Karpas-422 (cell line): ENCODE data around the gene OR11G2. TPM values are rescaled to one million over a fixed set of nuclear protein-coding genes. Genes with fewer than 3 reads are reported as not detected.
A peak's percentile ranks its signal among the peaks of the same experiment; 100 is the strongest.
"Not testable (repeated sequence)": the region's sequence is repeated elsewhere in the genome, so short reads cannot be mapped to it uniquely, and the experiment has no call there.

Experiments
- DNase-seq: peaks from one replicate; pipeline ENCODE4 v3.0.0-alpha.2; 2015
- H2AFZ ChIP-seq: fragments of 200-600 bp; sonication (generic); 2 replicates; pipeline ENCODE4 v1.6.1; 2014; ENCODE audit warnings: antibody characterized with exemption, low read length, mixed read lengths
- H3K27ac ChIP-seq: fragments of 200-600 bp; sonication (generic); 2 replicates; pipeline ENCODE4 v1.5.1; 2014; ENCODE audit warnings: mild to moderate bottlenecking, low read length, moderate library complexity
- H3K27me3 ChIP-seq: fragments of 200-600 bp; sonication (generic); 2 replicates; pipeline ENCODE4 v1.6.1; 2014; ENCODE audit warnings: low read length, mixed read lengths
- H3K36me3 ChIP-seq: fragments of 200-600 bp; sonication (generic); 2 replicates; pipeline ENCODE4 v1.6.1; 2014; ENCODE audit warnings: low read length, mixed read lengths; ENCODE audit not compliant: insufficient read depth
- H3K4me1 ChIP-seq: fragments of 200-600 bp; sonication (generic); 2 replicates; pipeline ENCODE4 v1.6.1; 2014; ENCODE audit warnings: mild to moderate bottlenecking, low read length, mixed read lengths
- H3K4me2 ChIP-seq: fragments of 200-600 bp; sonication (generic); 2 replicates; pipeline ENCODE4 v1.6.1; 2014; ENCODE audit warnings: low read length, low read depth, mild to moderate bottlenecking; ENCODE audit not compliant: poor library complexity, severe bottlenecking
- H3K4me3 ChIP-seq: fragments of 200-600 bp; sonication (generic); 2 replicates; pipeline ENCODE4 v1.5.1; 2014; ENCODE audit warnings: mild to moderate bottlenecking, antibody characterized with exemption, low read length, mixed read lengths
- H3K79me2 ChIP-seq: fragments of 200-600 bp; sonication (generic); 2 replicates; pipeline ENCODE4 v1.6.1; 2014; ENCODE audit warnings: mild to moderate bottlenecking, low read length, mixed read lengths
- H3K9ac ChIP-seq: fragments of 200-600 bp; sonication (generic); 2 replicates; pipeline ENCODE4 v1.6.0; 2014; ENCODE audit warnings: low read length
- H3K9me2 ChIP-seq: fragments of 200-600 bp; sonication (generic), shearing (Covaris generic); replicated peaks from 2 replicates; pipeline ENCODE4 v1.6.0; 2014; ENCODE audit warnings: mild to moderate bottlenecking, low read length, moderate library complexity; ENCODE audit not compliant: insufficient read depth
- H3K9me3 ChIP-seq: fragments of 300-700, 200-600 bp; sonication (generic); 2 replicates; pipeline ENCODE4 v1.6.1; 2014; ENCODE audit warnings: low read length, mixed read lengths
- H4K20me1 ChIP-seq: fragments of 200-600 bp; sonication (generic); 2 replicates; pipeline ENCODE4 v1.6.1; 2014; ENCODE audit warnings: mild to moderate bottlenecking, antibody characterized with exemption, low read length, low read depth; ENCODE audit not compliant: insufficient read depth
- total RNA-seq: library from RNA; depleted of rRNA; stranded (reverse); fragments of >200 nt; shearing (Covaris generic); gene quantifications from 2 replicates; pipeline ENCODE4 v1.2.3, GENCODE V29; 2014; ENCODE audit warnings: low replicate concordance; rRNA removed

OR11G2 gene
- total RNA-seq, result not detected in 2 replicates

GRCh38 chr14:20190596-20190995 is at the start of gene OR11G2:
TSS of gene OR11G2 (plus strand) at chr14:20190896. CDS start at chr14:20197438, 6,542 bp downstream.
- H2AFZ ChIP-seq, result no peak within 1 kb of the TSS
- 0 out of 2 replicates have a peak, but pooled peaks cover 4% of the 10 kb centered on the region for H3K9me2 ChIP-seq
- no peak within 1 kb of the TSS for H3K4me2 ChIP-seq
- no peak within 1 kb of the TSS for H3K9ac ChIP-seq
- no peak within 1 kb of the TSS for H3K4me3 ChIP-seq
- no peaks in the 10 kb centered on the region for H3K36me3 ChIP-seq
- H3K9me3 ChIP-seq, result no peaks in the 10 kb centered on the region
- no peaks in the 10 kb centered on the region for H3K27me3 ChIP-seq
- H3K4me1 ChIP-seq, result no peaks in the 10 kb centered on the region
- DNase-seq, result no peak
- H3K27ac ChIP-seq, result no peak within 1 kb of the TSS
- H3K79me2 ChIP-seq, result no peaks in the 10 kb centered on the region
- no peaks in the 10 kb centered on the region for H4K20me1 ChIP-seq

- Histone ChIP-seq H3K36me3 (no peaks in the 10 kb centered on the region), H3K9ac (no peak overlapping the region), H3K4me1 (no peaks in the 10 kb centered on the region), H3K9me3 (no peaks in the 10 kb centered on the region), H3K27ac (no peak overlapping the region), H3K4me3 (no peak overlapping the region), H3K79me2 (no peaks in the 10 kb centered on the region), H3K4me2 (no peak overlapping the region), H4K20me1 (no peaks in the 10 kb centered on the region), H3K9me2 (peaks cover 4% of the 10 kb centered on the region), H3K27me3 (no peaks in the 10 kb centered on the region), H2AFZ (no peak overlapping the region; the same call in 1 of the 2 replicates)
- no peak for DNase-seq
Observed at GRCh38 chr14:20143911-20144310, 46.8 kb upstream of the OR11G2 start.

GRCh38 chr14:20144820-20145219 is 45.9 kb upstream of the OR11G2 start:
- H3K27me3 ChIP-seq, result no peaks in the 10 kb centered on the region
- no peak overlapping the region for H3K9ac ChIP-seq
- H3K4me1 ChIP-seq, result no peaks in the 10 kb centered on the region
- no peaks in the 10 kb centered on the region for H4K20me1 ChIP-seq
- no peak overlapping the region for H3K27ac ChIP-seq
- peaks cover 2% of the 10 kb centered on the region; the same call in 1 of the 2 replicates for H3K9me3 ChIP-seq
- no peak overlapping the region for H2AFZ ChIP-seq
- no peaks in the 10 kb centered on the region for H3K79me2 ChIP-seq
- H3K4me3 ChIP-seq, result no peak overlapping the region
- no peaks in the 10 kb centered on the region for H3K36me3 ChIP-seq
- DNase-seq, result no peak
- H3K9me2 ChIP-seq, result peaks cover 10% of the 10 kb centered on the region
- no peak overlapping the region for H3K4me2 ChIP-seq

- no peak overlapping the region for H2AFZ ChIP-seq
- 0 out of 2 replicates have a peak, but pooled peaks cover 4% of the 10 kb centered on the region for H3K9me2 ChIP-seq
Observed at GRCh38 chr14:20164462-20164861, 26.2 kb upstream of the OR11G2 start.

GRCh38 chr14:20167091-20167490 is 23.6 kb upstream of the OR11G2 start:
- no peak overlapping the region for H3K4me3 ChIP-seq
- H2AFZ ChIP-seq, result no peak overlapping the region
- H3K9me3 ChIP-seq, result peaks cover 23% of the 10 kb centered on the region
- H3K79me2 ChIP-seq, result no peaks in the 10 kb centered on the region
- 0 out of 2 replicates have a peak, but pooled peaks cover 4% of the 10 kb centered on the region for H3K36me3 ChIP-seq
- no peak for DNase-seq
- no peaks in the 10 kb centered on the region for H3K4me1 ChIP-seq
- no peak overlapping the region for H3K27ac ChIP-seq
- H3K9ac ChIP-seq, result no peak overlapping the region
- no peaks in the 10 kb centered on the region for H4K20me1 ChIP-seq
- no peak overlapping the region for H3K4me2 ChIP-seq
- H3K9me2 ChIP-seq, result no peaks in the 10 kb centered on the region
- H3K27me3 ChIP-seq, result no peaks in the 10 kb centered on the region

More at GRCh38 chr14:20164462-20164861, 26.2 kb upstream of the OR11G2 start:
- H3K79me2 ChIP-seq, result no peaks in the 10 kb centered on the region
- peak overlapping the region; percentile 6; the same call in 1 of the 2 replicates for H3K4me3 ChIP-seq
- H3K9me3 ChIP-seq, result peaks cover 23% of the 10 kb centered on the region
- no peaks in the 10 kb centered on the region for H3K27me3 ChIP-seq
- no peaks in the 10 kb centered on the region for H3K4me1 ChIP-seq
- DNase-seq, result no peak
- 0 out of 2 replicates have a peak, but pooled peaks cover 4% of the 10 kb centered on the region for H3K36me3 ChIP-seq
- no peak overlapping the region for H3K9ac ChIP-seq
- H4K20me1 ChIP-seq, result no peaks in the 10 kb centered on the region
- no peak overlapping the region for H3K27ac ChIP-seq
- no peak overlapping the region for H3K4me2 ChIP-seq

- H3K9ac ChIP-seq, H3K79me2 ChIP-seq, H3K4me1 ChIP-seq, H3K4me3 ChIP-seq, H3K4me2 ChIP-seq, H3K36me3 ChIP-seq, DNase-seq, H2AFZ ChIP-seq, H3K27me3 ChIP-seq, H3K9me2 ChIP-seq, H4K20me1 ChIP-seq, H3K27ac ChIP-seq: not testable (repeated sequence)
- peaks cover 13% of the 10 kb centered on the region for H3K9me3 ChIP-seq
Observed at GRCh38 chr14:20169852-20170251, 20.8 kb upstream of the OR11G2 start.

GRCh38 chr14:20174205-20174604 is 16.5 kb upstream of the OR11G2 start:
- H3K27me3 ChIP-seq, H3K9ac ChIP-seq, H3K9me2 ChIP-seq, H2AFZ ChIP-seq, H3K79me2 ChIP-seq, H3K36me3 ChIP-seq, H3K4me3 ChIP-seq, H3K9me3 ChIP-seq, H4K20me1 ChIP-seq, H3K27ac ChIP-seq, H3K4me2 ChIP-seq, H3K4me1 ChIP-seq, DNase-seq: not testable (repeated sequence)

- no peak overlapping the region for H3K27ac ChIP-seq
- H3K9me3 ChIP-seq, result no peaks in the 10 kb centered on the region
- no peaks in the 10 kb centered on the region for H3K27me3 ChIP-seq
- H3K9me2 ChIP-seq, result no peaks in the 10 kb centered on the region
- H3K4me1 ChIP-seq, result no peaks in the 10 kb centered on the region
- H3K4me3 ChIP-seq, result no peak overlapping the region
- no peaks in the 10 kb centered on the region for H4K20me1 ChIP-seq
- no peak overlapping the region for H3K9ac ChIP-seq
- H3K36me3 ChIP-seq, result no peaks in the 10 kb centered on the region
- H3K4me2 ChIP-seq, result no peak overlapping the region
- H2AFZ ChIP-seq, result no peak overlapping the region
- no peak for DNase-seq
- H3K79me2 ChIP-seq, result no peaks in the 10 kb centered on the region
Observed at GRCh38 chr14:20176330-20176729, 14.4 kb upstream of the OR11G2 start.
